ENCODE measurements around the gene ZBTB42. TPM values are rescaled to one million over a fixed set of nuclear protein-coding genes. Genes with fewer than 3 reads are reported as not detected.

The ZBTB42 gene
- total and polyA plus RNA-seq, 2 donors (not counting 3 experiments of a cell fraction or from before 2014, with no cell fraction given) = 3.1 to 3.8 TPM

GRCh38 chr14:104784218-104784568 lies 16.7 kb upstream of the ZBTB42 start:
- FAIRE-seq (no peak), DNase-seq (ENCODE audit: low read depth, low spot score) (no peak)
- Histone ChIP-seq H3K9ac (replicated peaks; ENCODE audit: extremely low read depth, insufficient read depth, low read length) (no peak overlapping the region), H3K4me1 (ENCODE audit: control insufficient read depth, extremely low read depth, insufficient read depth, low read length) (no peaks in the 10 kb centered on the region), H3K9me1 (replicated peaks; ENCODE audit: control insufficient read depth, extremely low read depth, insufficient read depth, low read length) (no peaks in the 10 kb centered on the region), H3K4me2 (ENCODE audit: insufficient read depth, low read length) (no peak overlapping the region), H3K79me2 (ENCODE audit: control insufficient read depth, insufficient read depth, low read length) (peaks cover 21% of the 10 kb centered on the region), H4K20me1 (replicated peaks; ENCODE audit: control insufficient read depth, extremely low read depth, insufficient read depth, low read length) (no peaks in the 10 kb centered on the region), H3K4me3 (replicated peaks in 1 of 3; ENCODE audit: insufficient read depth in 1 of 3, low read depth in 1 of 3, low read length in 3 of 3) (no peak overlapping the region), H3K36me3 (ENCODE audit: control insufficient read depth in 2 of 2, extremely low read depth in 1 of 2, insufficient read depth in 2 of 2, low read length in 2 of 2) (peaks cover 2 to 15% of the 10 kb centered on the region in 2 experiments), H2AFZ (ENCODE audit: low read depth, low read length) (no peak overlapping the region), H3K9me3 (replicated peaks; ENCODE audit: control insufficient read depth, insufficient read depth, low read length) (no peaks in the 10 kb centered on the region), H3K27ac (ENCODE audit: insufficient read depth, low read depth, low read length) (no peak overlapping the region), H3K27me3 (ENCODE audit: control insufficient read depth in 2 of 2, insufficient read depth in 2 of 2, low read length in 2 of 2) (no peaks in the 10 kb centered on the region)
- no TSS peak for BruUV-seq (replicated peaks)
- intact Hi-C loops (cut with micrococcal nuclease) = no loop called here
- TF ChIP-seq EZH2 (IDR thresholded peaks at IDR 0.05; ENCODE audit: borderline replicate concordance, low read depth, low read length, severe bottlenecking) = no peak
- no peak for TF ChIP-seq FOS (IDR thresholded peaks at IDR 0.05; ENCODE audit: borderline replicate concordance, insufficient read depth, low read length)
- TF ChIP-seq JUN (IDR thresholded peaks at IDR 0.05; ENCODE audit: borderline replicate concordance, insufficient read depth, insufficient read length, low read depth) = no peak
- no peak for TF ChIP-seq GATA2 (IDR thresholded peaks at IDR 0.05; ENCODE audit: insufficient read depth, insufficient read length, low read depth, low read length)
- TF ChIP-seq MYC (IDR thresholded peaks at IDR 0.05; ENCODE audit: low read depth, low read length) = no peak
- TF ChIP-seq POLR2AphosphoS5 (IDR thresholded peaks at IDR 0.05; ENCODE audit: insufficient read depth, low read depth, low read length) = no peak
- no peak for TF ChIP-seq CTCF (IDR thresholded peaks at IDR 0.05; ENCODE audit: extremely low read depth in 1 of 2, insufficient read depth in 1 of 2, low read depth in 1 of 2, low read length in 2 of 2)
- TF ChIP-seq MAX (IDR thresholded peaks at IDR 0.05; ENCODE audit: insufficient read depth, insufficient read length) = no peak
- no peak for TF ChIP-seq POLR2A (IDR thresholded peaks at IDR 0.05; ENCODE audit: low read depth, low read length)
- ChIA-PET POLR2A (no interaction called here), CTCF (no interaction called here)
- dilution Hi-C loops (cut with MboI; ENCODE audit: extremely low pct_ligation_motif_present, low sequenced_read_pairs) = no loop called here
